Kidney (tissue), 14 donors: ENCODE results near the gene FBN1. TPM values are rescaled to one million over a fixed set of nuclear protein-coding genes. Genes with fewer than 3 reads are reported as not detected.
A peak's percentile ranks its signal among the peaks of the same experiment; 100 is the strongest.

Source experiments
- DNase-seq, 5 donors: peaks; one replicate each; pipeline ENCODE4 v3.0.0-alpha.2; 2013 to 2020
- FAIRE-seq: peaks from 2 replicates; lab custom pipeline; 2012; peaks lifted over from hg19 to GRCh38; lab: Jason Lieb, UNC
- H3K27ac ChIP-seq, 2 donors: one replicate each; pipeline ENCODE4 v1.7.0; 2013; ENCODE audit warnings: low read depth in 2 of 2, low read length in 2 of 2, inconsistent platforms in 1 of 2
- H3K27me3 ChIP-seq: one replicate; pipeline ENCODE4 v1.7.1; 2013; ENCODE audit warnings: low read length, inconsistent platforms; ENCODE audit not compliant: control insufficient read depth, insufficient read depth
- H3K36me3 ChIP-seq, 3 donors: one replicate each; pipeline versions ENCODE4 v1.7.0 to v1.7.1; 2013; ENCODE audit warnings: low read length in 3 of 3, control low read depth in 1 of 3, inconsistent platforms in 1 of 3; ENCODE audit not compliant: insufficient read depth in 3 of 3, control insufficient read depth in 2 of 3
- H3K4me1 ChIP-seq, 3 donors: one replicate each; pipeline versions ENCODE4 v1.7.0 to v1.7.1; 2013; ENCODE audit warnings: low read length in 3 of 3, inconsistent platforms in 1 of 3, low read depth in 1 of 3; ENCODE audit not compliant: control insufficient read depth in 2 of 3, insufficient read depth in 2 of 3
- H3K4me3 ChIP-seq, 3 donors: one replicate each; pipeline versions ENCODE4 v1.7.0 to v1.8.1; 2013; ENCODE audit warnings: low read length in 3 of 3, control low read depth in 1 of 3, inconsistent platforms in 1 of 3
- H3K9ac ChIP-seq, 3 donors: one replicate each; pipeline versions ENCODE4 v1.7.0 to v1.7.1; 2013; ENCODE audit warnings: low read length in 3 of 3, control low read depth in 1 of 3, inconsistent platforms in 1 of 3
- H3K9me3 ChIP-seq, 3 donors: one replicate each; pipeline versions ENCODE4 v1.7.0 to v1.7.1; 2013; ENCODE audit warnings: low read length in 3 of 3, control low read depth in 1 of 3, inconsistent platforms in 1 of 3; ENCODE audit not compliant: control insufficient read depth in 2 of 3, insufficient read depth in 1 of 3
- intact Hi-C: fragments of 100-400 bp; cut with DNase I; formaldehyde crosslinking; loops from one replicate; pipeline ENCODE4 v1.11.1; 2022
- polyA plus RNA-seq: library from polyadenylated mRNA; stranded (reverse); fragments of 350-450 nt; fragmentation: Illumina TruSeq; extraction: RNeasy Lipid Tissue Mini Kit (QIAGEN cat#74804); gene quantifications from one replicate; pipeline ENCODE4 v1.2.3, GENCODE V29; 2014; ENCODE audit warnings: low read depth, low replicate concordance; ENCODE audit not compliant: insufficient read depth
- total RNA-seq: library from RNA; stranded (reverse); fragmentation: NEBNext Ultra II Directional; extraction: Animal tissue kit (Norgen Biotek cat#: 25700); gene quantifications from one replicate; pipeline ENCODE4 v1.2.1, GENCODE V29; 2021
- TF ChIP-seq, protein P1 (sequence below): IDR thresholded peaks from 3 replicates; pipeline ENCODE4 v1.5.1; 2012; ENCODE audit warnings: mild to moderate bottlenecking, moderate library complexity, borderline replicate concordance; ENCODE audit not compliant: insufficient read depth; ENCODE audit errors: extremely low read depth
- donor health status: control.
- donor health status: control.
- donor health status: control.
- donor health status: control.
- donor health status: control.
- donor health status: DM: yes; HTN: yes; CAD: no.
- donor health status: Normal renal cell carcinoma (clear cell type).

Gene FBN1
- total and polyA plus RNA-seq, 2 donors from 2014 or later: 2.4 to 30.8 TPM

DNA sequence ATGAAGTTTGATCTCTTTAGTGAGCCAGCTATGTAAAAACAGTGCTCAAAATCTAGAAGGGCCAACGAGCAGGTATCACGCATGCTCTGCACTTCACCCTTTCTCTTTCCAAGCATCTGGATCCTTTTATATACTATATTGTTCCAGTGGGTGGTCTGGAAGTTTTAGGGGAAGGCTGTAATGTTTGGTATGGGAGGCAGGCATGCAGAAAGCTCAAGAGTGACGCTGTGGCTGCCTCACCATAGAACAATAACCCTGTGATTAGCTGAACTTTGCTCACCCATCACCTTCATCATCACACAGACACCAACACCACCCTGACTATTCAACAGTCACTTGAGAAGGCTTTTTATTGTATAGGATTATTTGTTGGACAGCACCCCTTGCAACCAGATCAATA is 81.6 kb downstream of the FBN1 start:
- no peaks in the 10 kb centered on the region for H3K27me3 ChIP-seq
- H3K4me1 ChIP-seq: peaks cover 0 to 6% (median 0%) of the 10 kb centered on the region in 3 donors
- H3K36me3 ChIP-seq: no peaks in the 10 kb centered on the region
- H3K4me3 ChIP-seq: no peak overlapping the region
- no peaks in the 10 kb centered on the region for H3K9me3 ChIP-seq
- H3K27ac ChIP-seq: no peak overlapping the region
- DNase-seq: peak in 2 of 5 donors; percentile 44 to 69
- TF ChIP-seq, protein P1, sequence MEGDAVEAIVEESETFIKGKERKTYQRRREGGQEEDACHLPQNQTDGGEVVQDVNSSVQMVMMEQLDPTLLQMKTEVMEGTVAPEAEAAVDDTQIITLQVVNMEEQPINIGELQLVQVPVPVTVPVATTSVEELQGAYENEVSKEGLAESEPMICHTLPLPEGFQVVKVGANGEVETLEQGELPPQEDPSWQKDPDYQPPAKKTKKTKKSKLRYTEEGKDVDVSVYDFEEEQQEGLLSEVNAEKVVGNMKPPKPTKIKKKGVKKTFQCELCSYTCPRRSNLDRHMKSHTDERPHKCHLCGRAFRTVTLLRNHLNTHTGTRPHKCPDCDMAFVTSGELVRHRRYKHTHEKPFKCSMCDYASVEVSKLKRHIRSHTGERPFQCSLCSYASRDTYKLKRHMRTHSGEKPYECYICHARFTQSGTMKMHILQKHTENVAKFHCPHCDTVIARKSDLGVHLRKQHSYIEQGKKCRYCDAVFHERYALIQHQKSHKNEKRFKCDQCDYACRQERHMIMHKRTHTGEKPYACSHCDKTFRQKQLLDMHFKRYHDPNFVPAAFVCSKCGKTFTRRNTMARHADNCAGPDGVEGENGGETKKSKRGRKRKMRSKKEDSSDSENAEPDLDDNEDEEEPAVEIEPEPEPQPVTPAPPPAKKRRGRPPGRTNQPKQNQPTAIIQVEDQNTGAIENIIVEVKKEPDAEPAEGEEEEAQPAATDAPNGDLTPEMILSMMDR: no peak
- intact Hi-C loops: no loop called here
- no peak for FAIRE-seq
- no peak overlapping the region for H3K9ac ChIP-seq

DNA sequence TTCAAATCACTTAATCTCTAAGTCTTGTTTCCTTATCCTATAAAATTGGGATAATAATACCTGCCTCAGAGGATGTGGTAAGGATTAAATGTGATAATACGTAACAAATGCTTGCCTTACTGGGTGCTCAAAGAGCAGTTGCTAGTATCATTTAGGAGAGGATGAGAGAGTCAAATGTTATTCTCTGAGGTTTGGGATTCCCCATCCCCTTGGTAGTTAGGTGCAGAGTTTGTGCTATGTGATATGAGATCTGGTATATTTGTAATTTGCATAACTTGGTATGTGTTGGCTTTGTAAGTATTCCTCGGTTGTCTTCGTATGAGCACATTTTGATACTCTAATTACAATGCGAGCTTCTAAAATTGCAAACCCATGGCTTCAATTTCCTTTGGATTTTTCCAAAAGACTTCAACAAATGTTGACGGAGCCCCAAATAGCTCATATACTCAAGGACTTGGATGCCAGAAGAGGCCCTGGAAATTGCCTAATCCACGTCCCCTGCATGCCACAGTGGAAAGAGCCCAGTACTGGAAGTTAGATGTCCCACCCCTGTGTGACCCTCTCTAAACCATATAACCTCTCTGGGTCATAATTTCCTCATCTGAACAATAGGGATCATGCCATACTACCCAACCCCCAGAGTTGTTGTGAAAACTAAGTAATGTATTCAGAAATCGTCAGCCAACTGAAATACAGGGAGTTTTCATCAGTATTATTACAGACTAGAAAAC is 85.0 kb downstream of the FBN1 start:
- H3K4me1 ChIP-seq: peaks cover 0 to 9% (median 0%) of the 10 kb centered on the region in 3 donors
- H3K27ac ChIP-seq: no peak overlapping the region
- no peak overlapping the region for H3K4me3 ChIP-seq
- no peak overlapping the region for H3K9ac ChIP-seq
- FAIRE-seq (no peak), DNase-seq (no peak)
- H3K9me3 ChIP-seq: no peaks in the 10 kb centered on the region
- no peaks in the 10 kb centered on the region for H3K36me3 ChIP-seq
- TF ChIP-seq, protein P1: no peak
- no peaks in the 10 kb centered on the region for H3K27me3 ChIP-seq
- intact Hi-C loops: no loop called here

DNA sequence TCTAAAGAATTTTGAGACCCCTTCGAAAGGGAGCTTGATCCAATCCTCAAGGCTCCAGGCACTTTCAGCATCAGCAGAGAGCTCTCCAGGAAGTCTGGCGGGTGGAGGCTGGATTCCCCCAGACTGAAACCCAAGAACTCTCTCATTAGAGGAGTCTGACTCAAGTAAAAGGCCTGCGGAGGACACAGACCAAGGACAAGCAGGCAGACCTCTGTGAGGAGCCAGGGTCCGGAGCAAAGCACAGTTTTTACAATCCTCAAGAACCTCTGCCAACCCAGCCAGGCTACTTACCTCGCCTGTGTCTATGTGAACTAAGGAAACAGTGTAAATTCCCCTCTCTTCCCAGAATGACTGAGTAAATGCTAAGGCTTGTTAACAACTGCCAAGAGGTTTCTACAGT is 86.2 kb downstream of the FBN1 start:
- no peak overlapping the region for H3K9ac ChIP-seq
- peaks cover 0 to 9% (median 0%) of the 10 kb centered on the region in 3 donors for H3K4me1 ChIP-seq
- H3K36me3 ChIP-seq: no peaks in the 10 kb centered on the region
- H3K27ac ChIP-seq: no peak overlapping the region
- TF ChIP-seq, protein P1: no peak
- H3K4me3 ChIP-seq: no peak overlapping the region
- peak; percentile 48 to 87 (median 74) for DNase-seq
- intact Hi-C loops: no loop called here
- H3K27me3 ChIP-seq: no peaks in the 10 kb centered on the region
- no peak for FAIRE-seq
- no peaks in the 10 kb centered on the region for H3K9me3 ChIP-seq
